Stimulated activated CD4-positive, alpha-beta T cell treated with anti-CD3 and anti-CD28 coated beads, TNF-alpha, amount 100 ng/mL, for 1 hour (primary cell): ENCODE results near the gene BEST1.

ENCODE experiments used
- DNase-seq, 3 donors: peaks; one replicate each; pipeline ENCODE4 v3.0.0-alpha.2; 2020; ENCODE audit warnings: low read depth in 3 of 3, low spot score in 1 of 3

BEST1 gene

GRCh38 chr11:61950035-61950547 is at the start of gene BEST1:
TSS of gene BEST1 (plus strand) at chr11:61950351. CDS start at chr11:61951807, 1,456 bp downstream.
- no peak for DNase-seq

DNA sequence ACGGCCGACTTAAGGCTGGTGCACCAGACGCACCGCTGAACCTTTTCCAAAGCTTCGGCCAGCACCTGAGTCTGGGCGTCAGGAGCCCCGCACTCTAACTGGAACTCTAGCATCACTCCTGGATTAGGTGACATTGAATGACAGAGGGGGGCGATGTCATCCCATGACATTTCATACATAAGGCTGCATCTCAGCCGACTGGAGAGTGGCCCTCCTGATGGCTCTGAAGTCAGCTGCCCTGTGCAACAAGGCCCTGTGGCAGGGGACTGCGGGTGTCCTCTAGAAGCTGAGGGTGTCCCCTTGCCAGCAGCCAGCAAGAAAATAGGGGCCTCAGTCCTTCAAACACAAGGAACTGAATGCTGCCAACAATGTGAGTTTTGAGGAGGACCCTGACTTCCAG is 48.8 kb upstream of the BEST1 start:
- DNase-seq = no peak

GRCh38 chr11:61902313-61902712 is 47.8 kb upstream of the BEST1 start:
- no peak for DNase-seq

DNA sequence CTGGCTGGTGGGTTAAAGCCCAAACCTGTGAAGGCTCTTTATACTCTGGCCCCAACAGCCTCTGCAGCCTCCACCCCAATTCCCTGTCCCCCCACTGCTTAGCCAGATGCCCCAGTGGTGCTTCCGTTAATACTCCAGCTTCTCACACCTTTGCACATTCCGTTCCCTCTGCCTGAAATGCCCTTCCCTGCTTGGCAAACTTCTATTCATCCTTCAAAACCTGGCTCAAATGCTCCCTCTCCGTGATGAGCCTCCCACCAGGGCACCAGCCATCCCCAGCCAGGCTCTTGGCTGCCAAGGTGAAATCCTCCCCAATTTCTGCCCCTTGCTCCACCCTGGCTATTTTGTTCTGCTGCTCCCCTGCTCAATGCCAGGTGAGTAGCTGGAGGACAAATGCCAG is 46.3 kb upstream of the BEST1 start:
- DNase-seq = no peak

DNA sequence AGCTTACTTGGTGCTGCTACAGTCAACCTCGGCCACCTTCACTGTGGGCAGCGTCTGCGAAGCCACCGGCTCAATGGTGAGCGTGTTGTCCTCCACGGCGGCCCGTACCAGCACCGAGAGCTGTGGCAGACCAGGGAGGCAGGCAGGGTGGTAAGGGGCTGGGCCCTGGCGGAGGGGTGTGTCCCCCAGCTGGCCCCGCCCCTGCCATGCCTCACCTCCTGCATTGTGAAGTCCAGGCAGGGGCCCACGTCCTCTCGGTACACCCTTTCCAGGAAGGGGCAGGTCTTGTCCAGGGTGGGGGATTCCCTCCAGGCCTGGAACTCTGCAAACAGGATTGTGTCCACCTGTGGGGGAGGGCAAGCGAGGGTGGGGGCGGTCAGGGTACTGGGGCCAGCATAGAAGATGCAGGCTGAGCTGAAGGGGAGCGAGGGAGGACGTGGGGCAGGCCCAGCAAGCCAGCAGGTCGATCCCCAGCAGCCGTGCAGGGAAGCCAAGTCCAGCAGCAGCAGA is 45.6 kb upstream of the BEST1 start:
- DNase-seq = no peak

DNA sequence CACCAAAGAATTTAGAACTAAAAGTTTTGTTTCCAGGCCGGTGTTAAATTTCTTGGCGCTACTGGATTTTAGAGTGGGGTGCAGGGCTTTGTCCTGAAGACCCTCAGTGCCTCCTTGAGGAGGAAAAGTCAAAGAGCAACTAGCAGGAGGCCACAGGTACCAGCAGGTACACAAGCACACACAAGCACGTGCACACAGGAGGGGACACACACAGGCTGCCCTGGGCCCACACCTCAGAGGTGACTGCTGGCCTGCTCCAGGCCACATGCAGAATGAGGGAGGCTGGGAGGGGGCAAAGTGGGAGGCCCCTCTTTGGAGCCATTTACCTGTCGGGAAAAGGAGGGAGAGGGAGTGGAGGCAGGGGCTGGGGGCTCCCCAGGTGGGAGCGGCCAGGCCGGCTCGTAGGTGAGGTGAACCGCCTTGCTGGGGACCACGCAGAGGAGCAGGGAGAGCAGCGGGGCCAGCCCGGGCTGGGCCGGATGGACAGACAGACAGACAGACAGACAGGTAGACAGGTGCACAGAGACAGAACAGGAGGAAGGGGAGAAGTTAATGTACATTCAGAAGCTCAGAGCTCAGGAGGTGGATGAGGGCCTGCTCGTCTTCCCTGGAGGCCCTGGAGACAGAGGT is 45.0 kb upstream of the BEST1 start:
- DNase-seq = no peak

DNA sequence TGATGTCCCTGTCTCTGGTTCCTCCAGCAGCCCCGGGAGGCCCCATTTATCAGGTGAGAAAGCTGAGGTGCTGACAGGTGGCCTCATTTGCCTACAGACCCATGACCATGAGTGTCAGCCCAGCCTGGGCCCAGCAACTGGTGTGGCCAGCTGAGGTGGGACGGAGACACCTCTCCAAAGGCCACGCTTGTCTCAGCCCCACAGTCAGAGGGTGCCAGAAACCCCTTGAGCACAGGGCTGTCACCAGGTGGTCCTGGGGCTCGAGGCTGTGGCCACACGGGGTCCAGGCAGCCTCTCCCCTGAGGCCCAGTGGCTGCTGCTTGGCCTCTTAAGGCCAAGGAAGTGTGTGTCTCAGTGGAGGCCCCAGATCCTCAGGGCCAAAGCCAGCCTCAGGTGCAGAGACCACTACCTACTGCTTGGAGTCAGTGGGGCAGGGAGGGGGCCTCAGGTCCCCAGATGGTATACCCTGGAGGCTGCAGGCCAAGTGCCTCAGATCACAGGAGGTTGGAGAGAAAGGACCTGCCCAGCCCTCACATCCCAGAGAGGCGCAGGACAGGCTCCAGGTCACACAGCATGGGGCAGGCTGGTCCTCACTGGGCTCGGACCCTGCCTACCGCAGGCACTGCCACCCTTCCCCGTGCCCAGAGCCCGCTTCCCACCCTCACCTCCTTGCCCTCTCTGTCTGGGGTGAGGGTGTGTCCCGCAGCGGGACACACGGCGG is 44.2 kb upstream of the BEST1 start:
- DNase-seq = no peak

- DNase-seq = no peak
These were observed 43.6 kb upstream of the BEST1 start for GRCh38 chr11:61906522-61906909.

DNA sequence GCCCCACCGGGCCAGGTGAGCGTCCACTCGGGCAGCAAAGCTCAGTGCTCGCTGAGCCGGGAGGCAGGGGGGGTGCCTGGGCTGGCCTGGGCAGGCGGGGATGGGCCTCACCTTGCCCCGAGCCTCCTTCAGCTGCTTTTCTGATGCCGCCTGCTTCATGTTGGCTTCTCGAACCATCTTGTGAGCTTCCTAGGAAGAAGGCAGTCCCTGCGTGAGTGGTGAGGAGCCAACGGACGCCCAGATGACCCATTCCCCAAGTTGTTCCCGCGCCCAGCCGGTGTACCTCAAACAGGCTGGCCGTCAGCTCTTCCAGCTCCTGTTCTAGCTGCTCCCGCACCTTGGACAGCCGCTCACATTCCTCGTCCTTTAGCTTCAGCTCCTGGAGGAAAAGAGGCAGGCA is 42.9 kb upstream of the BEST1 start:
- DNase-seq = no peak

DNA sequence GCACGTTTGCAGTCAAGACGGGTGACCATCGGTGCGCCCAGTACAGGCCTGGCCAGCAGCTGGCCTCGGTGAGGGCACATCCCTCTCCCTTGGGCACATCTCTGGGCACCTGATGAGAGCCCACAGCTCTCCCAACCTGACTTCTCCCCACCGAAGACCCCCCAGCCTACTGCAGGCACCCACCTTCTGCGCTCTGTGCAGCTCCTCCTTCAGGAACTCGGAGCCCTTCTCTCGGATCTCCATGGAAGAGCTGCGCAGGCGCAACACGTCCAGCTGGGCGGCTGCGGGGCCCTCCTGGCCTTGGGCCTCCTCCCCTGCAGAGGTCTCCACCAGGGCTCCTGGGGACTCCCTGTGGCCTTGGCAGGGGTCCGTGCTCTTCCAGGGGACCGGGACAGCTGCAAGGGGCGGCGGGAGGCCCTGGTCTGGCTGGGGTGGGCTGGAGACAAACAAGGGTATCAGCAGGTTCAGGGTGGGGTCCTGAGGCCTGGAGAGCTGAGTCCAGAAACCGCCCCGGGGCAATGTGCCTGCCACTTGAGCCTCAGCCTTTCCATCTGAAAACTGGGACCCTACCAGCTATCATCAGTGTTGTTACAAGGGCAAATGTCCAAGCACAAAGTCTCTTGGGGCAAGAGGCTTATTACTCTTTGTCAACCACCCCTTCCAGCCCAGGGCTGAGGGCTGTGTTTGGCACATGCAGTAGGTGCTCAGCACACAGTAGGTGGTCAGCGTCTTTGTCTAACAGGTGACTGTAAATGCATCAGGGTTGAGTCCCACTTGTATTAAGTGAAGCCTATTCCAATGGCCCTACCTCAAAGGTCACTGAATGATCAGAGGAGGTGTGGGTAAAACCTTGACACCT is 42.1 kb upstream of the BEST1 start:
- DNase-seq = no peak

- no peak for DNase-seq
These were observed 41.3 kb upstream of the BEST1 start for GRCh38 chr11:61908730-61909316.

DNA sequence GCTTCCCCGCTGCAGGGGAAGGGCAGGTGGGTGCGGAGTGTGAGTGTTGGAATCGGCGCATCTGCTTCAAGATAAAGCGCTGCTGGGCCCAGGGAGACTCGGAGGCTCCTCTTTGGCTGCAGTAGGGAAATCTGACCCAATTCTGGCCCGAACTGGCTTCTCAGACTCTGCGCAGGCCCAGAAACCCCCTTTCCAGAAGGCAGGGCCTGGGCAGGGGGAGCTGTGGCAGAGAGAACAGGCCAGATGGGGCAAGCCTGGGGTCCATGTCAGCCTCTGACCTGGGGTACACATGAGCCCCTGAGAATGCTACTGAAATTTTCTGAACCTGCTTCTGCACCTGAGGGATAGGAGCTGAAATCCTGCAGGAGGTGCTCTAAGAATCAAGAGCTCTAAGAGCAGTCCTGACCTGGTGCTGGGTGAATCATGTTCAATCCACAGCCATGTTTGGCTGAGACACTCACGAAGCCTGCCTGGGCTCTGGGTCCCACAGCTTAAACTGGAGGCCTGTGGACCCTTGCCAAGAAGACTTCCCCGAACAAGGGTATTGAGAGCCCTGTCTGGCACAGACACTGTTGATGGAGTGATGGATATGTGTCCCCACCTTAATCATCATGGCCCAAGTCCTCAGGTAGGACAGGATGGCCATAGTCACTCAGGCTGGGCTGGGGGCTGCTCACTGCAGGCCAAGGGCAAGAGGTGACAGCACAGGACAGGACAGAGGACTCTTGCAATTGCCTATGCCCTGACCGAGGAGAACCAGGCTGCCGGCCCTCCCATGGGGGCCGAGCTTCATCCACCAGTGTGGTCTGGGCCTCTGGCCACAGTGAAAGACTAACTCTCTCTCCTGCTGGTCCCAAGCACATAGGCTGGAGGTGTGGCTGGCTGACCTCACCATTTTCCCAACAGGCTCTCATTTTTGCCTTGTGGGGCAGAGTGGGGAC is 39.7 kb upstream of the BEST1 start:
- no peak for DNase-seq

GRCh38 chr11:61911128-61911700 is 38.9 kb upstream of the BEST1 start:
- DNase-seq = no peak

GRCh38 chr11:61911701-61912529 is 38.2 kb upstream of the BEST1 start:
- DNase-seq = no peak

DNA sequence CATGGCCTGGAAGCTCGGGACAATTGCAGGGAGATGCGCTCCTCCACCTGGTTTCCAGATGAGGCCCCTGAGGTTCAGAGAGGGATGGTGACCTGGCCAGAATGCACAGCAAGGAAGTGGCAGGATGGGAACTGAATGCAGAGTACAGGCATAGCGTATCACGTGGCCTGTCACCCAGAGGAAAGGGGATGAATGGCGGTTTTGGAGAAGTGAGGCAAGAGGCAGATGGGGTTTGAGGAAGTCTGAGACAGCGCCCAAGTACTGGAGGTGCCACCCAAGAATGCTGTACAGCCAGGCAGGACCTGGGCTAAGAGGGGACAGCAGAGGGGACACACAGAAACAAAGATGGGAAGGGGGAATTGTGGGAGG is 37.6 kb upstream of the BEST1 start:
- no peak for DNase-seq

DNA sequence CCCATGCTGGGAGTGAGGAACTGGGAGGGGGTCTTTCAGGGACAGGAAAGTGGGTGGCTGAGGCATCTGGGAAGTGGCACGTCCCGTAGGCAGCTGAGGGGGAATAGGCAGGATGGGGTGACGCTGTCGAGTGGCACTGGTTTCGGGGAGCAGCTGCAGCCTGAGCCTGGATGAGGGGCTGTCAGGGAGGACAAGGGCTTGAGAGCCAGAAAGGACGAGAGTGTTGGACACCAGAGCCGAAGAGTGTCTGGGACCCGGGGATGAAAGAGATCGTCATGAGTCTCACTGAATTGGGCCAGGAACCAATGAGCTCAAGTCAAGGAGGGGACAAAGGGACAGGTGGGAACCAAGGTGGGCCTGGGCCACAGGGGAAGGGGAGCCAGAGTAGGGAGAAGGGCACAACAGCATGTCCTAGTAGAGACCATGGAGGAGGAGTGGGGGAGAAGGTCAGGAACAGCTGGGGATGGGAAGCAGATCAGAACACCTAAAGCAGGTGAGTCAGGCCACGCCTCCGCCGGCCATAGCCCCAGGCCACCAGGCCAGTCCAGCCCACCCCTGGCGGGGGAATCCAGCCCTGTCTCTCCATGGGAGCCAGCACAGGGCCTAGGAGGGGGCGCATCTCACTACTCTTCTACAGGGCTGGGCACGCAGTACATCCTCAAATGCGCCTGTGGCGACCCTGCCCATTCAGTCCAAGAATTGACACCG is 37.0 kb upstream of the BEST1 start:
- no peak for DNase-seq

DNA sequence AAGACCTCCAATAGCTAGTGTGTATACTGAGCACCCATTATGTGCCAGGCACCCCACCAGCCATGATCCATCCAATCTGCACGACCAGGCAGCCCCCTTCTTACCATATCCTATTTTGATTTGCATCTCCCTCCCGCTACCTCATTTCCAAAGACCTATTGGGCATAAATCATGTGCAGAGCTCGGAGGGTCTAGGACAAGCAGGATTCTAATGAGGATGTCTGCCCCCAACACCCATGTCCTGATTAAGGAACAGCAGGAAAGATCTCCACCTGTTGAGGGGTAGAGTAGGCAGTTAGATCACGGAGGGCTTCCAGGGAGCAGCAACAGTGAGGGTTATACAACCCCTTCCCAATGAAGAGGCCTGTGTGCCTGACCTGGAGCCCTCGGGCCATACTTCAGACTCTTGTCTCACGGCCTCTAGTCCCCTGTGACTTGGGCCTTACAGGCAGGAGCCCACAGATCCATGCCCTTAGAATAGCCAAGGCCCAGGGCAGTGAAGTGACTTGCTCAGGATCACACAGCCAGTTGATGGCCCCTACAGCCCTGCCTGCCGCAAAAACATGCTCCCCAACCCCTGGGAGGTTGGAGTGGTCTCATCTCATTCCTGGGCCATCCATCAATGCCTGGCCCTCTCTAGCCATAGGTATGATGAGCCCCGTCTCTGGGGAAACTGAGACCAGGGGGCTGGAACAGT is 36.3 kb upstream of the BEST1 start:
- DNase-seq = no peak
